GM12873 (cell line): Measurements from ENCODE around the gene CFAP100.

Source experiments
- TF ChIP-seq, protein P1 (sequence below): IDR thresholded peaks from 2 replicates; pipeline ENCODE4 v1.5.1; 2012; ENCODE audit warnings: low read depth, mild to moderate bottlenecking, moderate library complexity, low read length, control low read depth; ENCODE audit not compliant: insufficient read depth; ENCODE audit errors: missing control alignments

Gene CFAP100

DNA sequence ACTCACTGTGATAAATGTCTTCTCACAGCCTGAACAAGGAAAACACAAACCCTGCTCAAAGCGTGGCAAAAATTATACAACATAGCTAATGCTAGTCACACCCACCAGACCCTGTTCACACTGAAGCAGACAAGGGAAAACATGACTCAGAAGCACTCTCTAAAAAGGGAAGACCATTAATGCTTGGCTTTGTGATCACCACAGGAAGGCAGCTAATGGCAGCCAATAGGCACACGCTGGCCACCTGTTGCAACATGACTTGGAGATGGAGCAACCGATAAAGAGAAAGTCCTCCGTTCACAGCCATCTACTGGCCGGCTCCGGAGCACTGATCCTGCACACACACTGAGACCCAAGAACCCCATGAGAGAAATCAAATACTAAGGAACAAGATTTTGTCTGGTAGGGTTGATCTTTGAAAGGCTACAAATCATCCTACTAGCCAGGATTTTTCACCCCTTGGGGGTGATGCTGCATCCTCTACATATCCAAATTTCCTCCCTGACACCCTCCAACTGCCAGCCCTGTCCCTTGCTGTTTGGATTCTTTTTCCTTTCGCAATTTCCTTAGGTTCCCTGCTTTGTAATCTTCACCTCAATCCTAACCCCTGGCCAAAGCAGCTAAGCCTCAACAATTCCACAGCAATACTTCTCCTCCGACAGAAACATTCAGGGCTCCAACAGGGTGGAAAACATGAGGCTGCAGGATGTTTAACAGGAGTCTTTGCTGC lies 77.7 kb downstream of the CFAP100 start:
- TF ChIP-seq, protein P1, sequence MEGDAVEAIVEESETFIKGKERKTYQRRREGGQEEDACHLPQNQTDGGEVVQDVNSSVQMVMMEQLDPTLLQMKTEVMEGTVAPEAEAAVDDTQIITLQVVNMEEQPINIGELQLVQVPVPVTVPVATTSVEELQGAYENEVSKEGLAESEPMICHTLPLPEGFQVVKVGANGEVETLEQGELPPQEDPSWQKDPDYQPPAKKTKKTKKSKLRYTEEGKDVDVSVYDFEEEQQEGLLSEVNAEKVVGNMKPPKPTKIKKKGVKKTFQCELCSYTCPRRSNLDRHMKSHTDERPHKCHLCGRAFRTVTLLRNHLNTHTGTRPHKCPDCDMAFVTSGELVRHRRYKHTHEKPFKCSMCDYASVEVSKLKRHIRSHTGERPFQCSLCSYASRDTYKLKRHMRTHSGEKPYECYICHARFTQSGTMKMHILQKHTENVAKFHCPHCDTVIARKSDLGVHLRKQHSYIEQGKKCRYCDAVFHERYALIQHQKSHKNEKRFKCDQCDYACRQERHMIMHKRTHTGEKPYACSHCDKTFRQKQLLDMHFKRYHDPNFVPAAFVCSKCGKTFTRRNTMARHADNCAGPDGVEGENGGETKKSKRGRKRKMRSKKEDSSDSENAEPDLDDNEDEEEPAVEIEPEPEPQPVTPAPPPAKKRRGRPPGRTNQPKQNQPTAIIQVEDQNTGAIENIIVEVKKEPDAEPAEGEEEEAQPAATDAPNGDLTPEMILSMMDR, result no peak

DNA sequence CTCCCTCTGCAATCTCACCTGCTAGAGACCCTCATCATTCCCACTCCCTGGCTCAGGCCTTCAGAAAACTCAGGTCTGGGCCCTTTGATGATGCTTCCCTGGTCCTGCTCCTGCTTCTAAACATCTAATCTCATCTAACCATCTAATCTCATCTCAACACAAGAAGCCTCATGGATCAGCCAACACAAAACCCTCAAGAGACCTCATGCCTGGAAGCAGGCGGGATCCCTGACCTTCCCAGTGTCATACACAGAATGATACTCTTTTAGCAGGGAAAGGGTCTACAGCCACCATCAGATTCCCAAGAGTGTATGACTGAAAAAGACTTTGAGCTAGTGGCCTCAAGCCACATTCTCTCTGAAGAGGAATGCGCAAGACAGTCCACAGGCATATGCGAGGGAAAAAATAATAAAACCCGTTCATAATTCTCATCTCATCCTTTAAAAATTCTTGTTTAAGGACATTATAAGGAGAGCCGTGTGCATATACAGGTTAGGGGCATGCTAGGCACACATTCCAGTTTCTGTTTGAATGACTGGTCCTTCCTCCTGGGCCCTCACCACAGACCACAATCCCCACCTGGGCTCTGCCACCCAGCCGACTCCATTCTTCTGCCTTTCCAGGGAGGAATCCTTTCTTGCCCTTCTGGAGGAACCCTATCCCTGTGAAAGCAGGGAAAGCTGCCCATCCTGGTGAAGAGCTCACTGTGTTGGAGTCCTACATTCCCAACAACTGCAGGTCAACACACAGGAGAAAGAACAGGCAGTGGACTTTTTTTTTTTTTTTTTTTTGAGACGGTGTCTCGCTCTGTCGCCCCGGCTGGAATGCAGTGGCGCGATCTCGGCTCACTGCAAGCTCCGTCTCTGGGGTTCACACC lies 78.8 kb downstream of the CFAP100 start:
- TF ChIP-seq, protein P1, result no peak

DNA sequence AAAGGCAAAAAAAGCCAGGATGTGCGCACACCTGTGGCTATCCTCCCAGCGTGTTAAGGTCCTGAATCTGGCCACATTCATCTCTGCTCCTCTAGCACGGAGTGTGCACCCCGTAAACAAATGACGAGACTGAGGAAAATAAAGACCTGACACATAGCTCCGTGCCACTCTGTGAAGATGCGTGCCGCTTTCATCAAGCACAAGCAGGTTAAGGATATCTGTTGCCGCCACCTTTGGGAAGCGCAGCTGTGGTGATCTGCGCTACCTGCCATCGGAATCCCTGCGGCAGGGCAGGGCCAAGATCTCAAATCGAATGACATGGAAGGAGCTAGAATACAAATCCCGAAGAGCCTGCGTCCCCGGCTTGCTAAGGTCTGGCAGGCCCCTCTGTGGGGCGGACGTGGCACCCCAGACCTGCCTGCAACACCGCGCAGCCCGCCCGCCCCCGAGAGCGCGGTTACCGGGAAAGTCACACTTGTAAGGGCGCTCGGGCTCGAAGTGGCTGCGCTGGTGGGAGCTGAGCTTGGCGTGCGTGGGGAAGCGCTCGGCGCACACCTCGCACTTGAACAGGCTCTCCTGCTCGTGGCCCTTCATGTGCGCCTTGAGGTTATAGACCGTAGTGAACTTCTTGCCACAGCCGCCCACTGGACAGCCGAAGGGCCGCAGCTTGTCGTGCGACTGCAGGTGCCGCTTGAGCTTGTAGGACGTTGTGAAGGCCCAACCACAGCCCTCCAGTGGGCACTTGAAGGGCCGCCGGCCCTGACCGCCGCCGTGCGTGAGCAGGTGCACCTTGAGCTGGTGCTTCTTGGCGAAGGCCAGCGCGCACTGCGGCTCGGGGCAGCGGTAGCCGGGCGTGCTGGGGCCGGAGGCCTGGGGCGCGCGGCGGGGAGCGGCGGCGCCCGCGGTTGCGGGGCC lies 80.0 kb downstream of the CFAP100 start:
- TF ChIP-seq, protein P1, result peak; percentile 24

DNA sequence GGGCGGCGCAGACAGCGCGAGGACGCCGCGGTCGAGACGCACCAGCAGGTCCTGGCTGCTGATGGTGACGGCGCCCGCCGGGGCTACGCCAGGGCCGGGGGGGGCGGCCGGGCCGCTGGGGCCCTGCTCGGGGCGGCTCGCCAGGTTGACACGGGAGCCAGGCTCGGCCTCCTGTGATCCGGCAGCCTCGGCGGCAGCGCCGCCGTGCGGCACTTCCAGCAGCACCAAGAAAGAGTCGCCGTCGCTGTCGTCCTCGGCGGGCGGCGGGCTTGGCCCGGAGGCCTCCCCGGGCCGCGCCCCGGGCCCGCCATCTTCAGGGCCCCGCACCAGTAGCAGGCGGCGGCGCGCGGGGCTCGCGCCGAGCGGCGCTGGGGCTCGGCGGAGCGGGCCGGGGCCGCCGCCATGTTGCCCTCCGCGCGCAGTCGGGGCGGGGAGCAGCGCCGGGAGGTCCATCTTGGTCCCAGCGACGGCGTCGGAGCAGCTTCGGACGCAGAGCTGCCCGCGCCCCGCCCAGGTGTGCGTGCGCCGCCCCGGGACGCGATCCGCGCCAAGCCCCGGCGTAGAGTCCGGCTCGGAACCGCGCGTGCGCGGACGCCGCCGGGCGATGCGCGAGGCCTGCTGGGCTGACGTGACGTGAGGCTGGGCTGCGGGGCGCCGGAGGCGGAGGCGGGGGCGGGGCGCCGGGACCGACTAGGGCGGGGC lies 80.9 kb downstream of the CFAP100 start, which contains the start of gene ZXDC:
TSS of gene ZXDC (minus strand) at position 479 of the 702 bp plus-strand sequence. CDS start at position 453, 26 bp downstream.
- TF ChIP-seq, protein P1, result peak; percentile 63

DNA sequence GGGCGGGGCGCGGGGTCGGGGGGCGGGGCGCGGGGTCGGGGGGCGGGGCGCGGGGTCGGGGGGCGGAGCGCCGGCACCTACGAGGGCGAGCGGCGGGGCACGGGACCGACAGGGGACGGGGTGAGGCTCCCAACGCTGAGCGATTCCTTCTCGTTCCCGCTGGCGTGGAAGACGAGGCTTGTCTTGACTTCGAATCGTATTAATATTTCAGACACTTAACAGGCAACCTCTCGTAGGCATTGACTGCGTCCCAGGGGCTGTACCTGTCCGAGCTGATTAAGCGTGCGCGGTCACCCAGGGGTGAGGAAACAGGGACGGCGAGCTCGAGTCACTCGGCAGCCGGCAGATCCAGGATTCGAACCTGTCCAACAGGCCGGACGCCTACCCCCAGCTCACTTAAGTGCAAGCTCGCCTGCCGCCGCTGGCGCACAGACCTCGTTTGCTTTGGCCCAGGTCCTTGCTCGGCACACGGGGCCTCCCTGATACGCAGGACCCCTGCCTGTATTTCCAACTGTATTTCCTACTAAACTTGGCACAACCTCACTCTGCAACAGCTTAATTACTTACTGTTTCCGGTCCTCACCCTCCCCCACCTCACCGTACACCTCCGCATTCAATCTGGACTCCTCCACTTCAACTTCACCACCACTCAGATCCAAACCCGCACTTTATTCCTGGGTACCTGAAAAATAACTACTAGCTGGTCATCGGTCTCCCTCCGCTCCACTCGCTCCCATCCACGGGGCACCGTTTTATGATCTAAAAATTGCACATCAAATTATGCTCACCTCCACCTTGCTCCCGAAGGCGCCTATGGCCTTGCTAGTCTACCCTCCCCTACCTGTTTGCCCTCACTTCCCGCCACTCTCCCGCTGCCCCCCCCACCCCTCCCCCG lies 81.7 kb downstream of the CFAP100 start:
- TF ChIP-seq, protein P1, result no peak

DNA sequence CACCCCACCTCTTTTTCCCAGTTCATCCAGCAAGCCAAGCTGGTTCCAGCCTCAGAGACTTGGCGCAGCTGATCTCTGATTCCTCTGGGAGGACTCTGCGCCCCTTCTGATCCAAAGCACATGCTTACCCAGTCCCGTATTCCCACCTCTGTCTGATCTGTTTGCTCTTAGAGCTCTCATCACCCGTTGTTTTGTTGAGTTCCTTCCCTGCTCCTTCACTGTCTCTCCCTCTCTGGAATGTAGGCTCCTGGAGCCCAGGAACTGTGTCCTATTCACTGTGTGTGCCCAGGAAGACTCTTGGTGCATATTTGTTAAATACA lies 82.3 kb downstream of the CFAP100 start:
- TF ChIP-seq, protein P1, result no peak
